ENCODE results near the gene ZC3H8. TPM values are rescaled to one million over a fixed set of nuclear protein-coding genes. Genes with fewer than 3 reads are reported as not detected.

The ZC3H8 gene
- total RNA-seq, 4 donors from 2014 or later, result 1.8 to 42.0 (median 10.2) TPM

DNA sequence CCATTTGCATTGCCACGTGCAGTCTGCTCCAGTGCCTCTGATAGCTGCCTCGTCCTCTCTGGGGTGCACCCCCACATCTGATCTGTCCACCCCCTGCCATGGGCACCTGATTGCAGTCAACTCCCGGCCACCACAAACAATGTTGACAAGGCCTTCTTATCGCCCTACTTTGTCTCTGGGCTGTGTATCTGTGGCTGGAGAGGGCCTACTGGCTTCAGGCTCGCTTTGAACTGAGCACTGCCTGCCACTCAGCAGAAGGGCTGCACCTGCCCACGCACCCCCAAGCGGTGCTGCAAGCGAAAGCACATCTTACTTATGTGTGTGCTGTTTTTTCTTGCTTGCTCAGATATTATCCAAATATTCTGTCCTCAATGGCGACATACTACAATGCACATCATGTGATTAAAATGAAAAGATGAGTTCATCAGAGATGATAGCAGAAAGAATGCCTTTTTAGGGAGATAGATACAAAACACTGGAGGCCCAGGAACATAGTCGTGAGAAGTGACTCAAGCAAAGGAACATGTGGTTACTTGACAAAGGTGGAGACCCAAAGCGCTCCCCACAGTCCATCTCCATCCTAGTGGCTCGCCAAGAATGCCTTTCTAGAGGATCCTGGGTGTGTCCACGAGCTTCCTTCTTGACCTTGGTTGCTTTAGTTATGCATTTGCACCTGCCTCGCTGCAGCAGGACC, 87.9 kb downstream of the ZC3H8 start:
- DNase-seq, result no peak
- Histone ChIP-seq H3K4me1 (no peaks in the 10 kb centered on the region), H3K27ac (no peak overlapping the region), H3K27me3 (no peaks in the 10 kb centered on the region), H3K4me3 (no peak overlapping the region), H3K36me3 (no peaks in the 10 kb centered on the region), H3K9me3 (no peaks in the 10 kb centered on the region)
- TF ChIP-seq, protein P1, sequence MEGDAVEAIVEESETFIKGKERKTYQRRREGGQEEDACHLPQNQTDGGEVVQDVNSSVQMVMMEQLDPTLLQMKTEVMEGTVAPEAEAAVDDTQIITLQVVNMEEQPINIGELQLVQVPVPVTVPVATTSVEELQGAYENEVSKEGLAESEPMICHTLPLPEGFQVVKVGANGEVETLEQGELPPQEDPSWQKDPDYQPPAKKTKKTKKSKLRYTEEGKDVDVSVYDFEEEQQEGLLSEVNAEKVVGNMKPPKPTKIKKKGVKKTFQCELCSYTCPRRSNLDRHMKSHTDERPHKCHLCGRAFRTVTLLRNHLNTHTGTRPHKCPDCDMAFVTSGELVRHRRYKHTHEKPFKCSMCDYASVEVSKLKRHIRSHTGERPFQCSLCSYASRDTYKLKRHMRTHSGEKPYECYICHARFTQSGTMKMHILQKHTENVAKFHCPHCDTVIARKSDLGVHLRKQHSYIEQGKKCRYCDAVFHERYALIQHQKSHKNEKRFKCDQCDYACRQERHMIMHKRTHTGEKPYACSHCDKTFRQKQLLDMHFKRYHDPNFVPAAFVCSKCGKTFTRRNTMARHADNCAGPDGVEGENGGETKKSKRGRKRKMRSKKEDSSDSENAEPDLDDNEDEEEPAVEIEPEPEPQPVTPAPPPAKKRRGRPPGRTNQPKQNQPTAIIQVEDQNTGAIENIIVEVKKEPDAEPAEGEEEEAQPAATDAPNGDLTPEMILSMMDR (IDR thresholded peaks at IDR 0.05), result no peak
- no peak for TF ChIP-seq POLR2A (IDR thresholded peaks at IDR 0.05)
- intact Hi-C loops (cut with DNase I; ENCODE audit: low total_unique reads), result no loop called here

DNA sequence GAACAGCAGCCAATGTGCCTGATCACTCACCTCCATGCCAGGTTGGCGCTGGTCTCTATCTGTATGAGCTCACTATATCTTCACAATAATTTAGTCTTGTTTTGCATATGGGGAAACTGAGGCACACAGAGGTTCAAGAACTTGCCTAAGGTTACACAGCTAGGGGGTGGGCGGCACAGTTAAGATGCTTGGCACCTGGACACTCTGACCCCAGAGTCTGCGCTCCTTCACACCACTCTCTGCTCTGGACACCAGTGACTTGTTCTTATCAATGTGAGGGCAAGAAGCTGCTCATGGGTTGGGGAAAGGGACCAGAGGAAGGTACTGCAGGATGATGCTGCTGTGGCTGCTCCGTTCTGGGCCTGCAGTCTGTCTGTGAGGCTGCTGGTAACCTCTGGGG, 89.5 kb downstream of the ZC3H8 start:
- no peak overlapping the region for H3K27ac ChIP-seq
- H3K9me3 ChIP-seq, result no peaks in the 10 kb centered on the region
- TF ChIP-seq, protein P1 (IDR thresholded peaks at IDR 0.05), result no peak
- no peak for TF ChIP-seq POLR2A (IDR thresholded peaks at IDR 0.05)
- H3K4me1 ChIP-seq, result no peaks in the 10 kb centered on the region
- no peaks in the 10 kb centered on the region for H3K27me3 ChIP-seq
- no peak overlapping the region for H3K4me3 ChIP-seq
- intact Hi-C loops (cut with DNase I; ENCODE audit: low total_unique reads), result no loop called here
- H3K36me3 ChIP-seq, result no peaks in the 10 kb centered on the region
- no peak for DNase-seq

DNA sequence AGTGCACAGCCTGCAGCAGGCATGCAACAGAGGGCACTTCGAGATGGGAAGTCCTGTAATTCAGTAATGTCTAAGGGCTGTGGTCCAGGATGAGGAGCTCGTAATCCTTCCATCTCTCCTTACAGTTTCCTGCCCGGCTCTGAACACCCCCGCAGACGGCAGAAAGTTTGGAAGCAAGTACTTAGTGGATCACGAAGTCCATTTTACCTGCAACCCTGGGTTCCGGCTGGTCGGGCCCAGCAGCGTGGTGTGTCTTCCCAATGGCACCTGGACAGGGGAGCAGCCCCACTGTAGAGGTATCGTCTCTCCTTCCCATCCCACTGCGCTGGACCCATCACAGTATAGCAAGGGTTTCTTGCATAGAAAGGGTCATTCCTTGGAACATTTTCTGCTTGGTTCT, 90.0 kb downstream of the ZC3H8 start:
- H3K27ac ChIP-seq, result no peak overlapping the region
- no peak for TF ChIP-seq POLR2A (IDR thresholded peaks at IDR 0.05)
- TF ChIP-seq, protein P1 (IDR thresholded peaks at IDR 0.05), result no peak

DNA sequence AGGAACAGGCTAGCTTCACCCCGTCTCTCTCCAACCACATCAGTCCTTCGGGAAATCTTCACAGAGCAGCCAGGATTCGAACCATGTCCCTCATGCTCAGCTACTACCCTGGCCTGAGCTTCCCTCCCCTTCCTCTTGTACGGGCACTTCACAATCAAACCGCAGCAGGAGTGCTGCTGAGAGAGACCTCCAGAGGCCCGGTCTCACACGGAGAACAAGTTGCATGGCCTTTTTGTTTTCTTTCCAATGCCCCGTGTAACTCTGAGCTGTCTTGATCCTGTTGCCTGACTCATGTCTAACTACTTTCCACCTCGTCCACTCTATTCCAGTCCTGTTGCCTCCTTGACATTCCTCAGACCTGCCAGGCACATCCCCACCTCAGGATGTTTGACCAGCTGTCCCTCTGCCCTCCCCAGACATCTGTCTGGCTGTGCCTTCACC, 91.3 kb downstream of the ZC3H8 start:
- no peaks in the 10 kb centered on the region for H3K4me1 ChIP-seq
- no peaks in the 10 kb centered on the region for H3K36me3 ChIP-seq
- intact Hi-C loops (cut with DNase I; ENCODE audit: low total_unique reads), result no loop called here
- H3K27ac ChIP-seq, result no peak overlapping the region
- no peaks in the 10 kb centered on the region for H3K27me3 ChIP-seq
- no peaks in the 10 kb centered on the region for H3K9me3 ChIP-seq
- TF ChIP-seq POLR2A (IDR thresholded peaks at IDR 0.05), result no peak
- TF ChIP-seq, protein P1 (IDR thresholded peaks at IDR 0.05), result no peak
- no peak overlapping the region for H3K4me3 ChIP-seq
- no peak for DNase-seq

More for the DNA sequence above, 90.0 kb downstream of the ZC3H8 start:
- Histone ChIP-seq H3K9me3 (no peaks in the 10 kb centered on the region), H3K4me3 (no peak overlapping the region), H3K4me1 (no peaks in the 10 kb centered on the region), H3K27me3 (no peaks in the 10 kb centered on the region), H3K36me3 (no peaks in the 10 kb centered on the region)
- intact Hi-C loops (cut with DNase I; ENCODE audit: low total_unique reads), result no loop called here
- no peak for DNase-seq

DNA sequence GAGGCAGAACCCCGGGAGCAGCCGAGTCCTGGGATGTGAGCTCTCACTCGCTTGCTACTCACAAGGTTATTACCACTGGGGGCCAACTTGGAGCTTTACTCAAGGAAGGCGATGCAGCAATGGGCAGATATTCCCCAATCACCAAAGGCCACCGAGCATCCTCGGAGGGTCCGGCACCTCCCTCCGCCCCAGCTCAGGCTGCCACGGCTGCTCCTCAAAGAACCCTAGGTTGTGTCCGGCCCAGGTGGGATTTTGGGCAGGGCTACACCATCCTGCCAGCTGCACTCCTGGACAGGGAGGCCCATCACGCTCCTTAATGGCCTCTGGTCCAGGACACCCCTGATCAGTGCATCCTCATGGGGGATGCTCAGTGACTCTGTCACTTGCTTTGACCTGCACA, 91.9 kb downstream of the ZC3H8 start:
- no peaks in the 10 kb centered on the region for H3K4me1 ChIP-seq
- DNase-seq, result no peak
- TF ChIP-seq POLR2A (IDR thresholded peaks at IDR 0.05), result no peak
- TF ChIP-seq, protein P1 (IDR thresholded peaks at IDR 0.05), result no peak

More for the DNA sequence above, 91.9 kb downstream of the ZC3H8 start:
- Histone ChIP-seq H3K36me3 (no peaks in the 10 kb centered on the region), H3K4me3 (no peak overlapping the region), H3K27ac (no peak overlapping the region), H3K9me3 (no peaks in the 10 kb centered on the region), H3K27me3 (no peaks in the 10 kb centered on the region)
- intact Hi-C loops (cut with DNase I; ENCODE audit: low total_unique reads), result no loop called here
